OCI-LY1 (cell line): ENCODE measurements around the gene SMCO2.

Experiments
- H2AFZ ChIP-seq: fragments of 200-600 bp; sonication (generic), shearing (Covaris generic); 2 replicates; pipeline ENCODE4 v1.6.0; 2014; ENCODE audit warnings: antibody characterized with exemption, mild to moderate bottlenecking, low read length
- H3F3A ChIP-seq: fragments of 200-600 bp; sonication (generic), shearing (Covaris generic); 2 replicates; pipeline ENCODE4 v1.6.0; 2014; ENCODE audit warnings: mild to moderate bottlenecking, antibody characterized with exemption, low read length, moderate library complexity; ENCODE audit not compliant: insufficient read depth
- H3K27ac ChIP-seq: fragments of 200-600 bp; sonication (generic); 2 replicates; pipeline ENCODE4 v1.5.1; 2014; ENCODE audit warnings: low read length, mixed run types, mild to moderate bottlenecking, low read depth; ENCODE audit not compliant: poor library complexity, severe bottlenecking
- H3K27me3 ChIP-seq: fragments of 200-600 bp; sonication (generic); 2 replicates; pipeline ENCODE4 v1.6.0; 2014; ENCODE audit warnings: antibody characterized with exemption, mild to moderate bottlenecking, low read length, moderate library complexity; ENCODE audit not compliant: insufficient read depth
- H3K36me3 ChIP-seq: fragments of 200-600 bp; sonication (generic); 2 replicates; pipeline ENCODE4 v1.6.1; 2014; ENCODE audit warnings: mild to moderate bottlenecking, antibody characterized with exemption, low read length, moderate library complexity, mixed read lengths; ENCODE audit not compliant: insufficient read depth
- H3K4me1 ChIP-seq: fragments of 200-600 bp; sonication (generic); 2 replicates; pipeline ENCODE4 v1.5.1; 2014; ENCODE audit warnings: mild to moderate bottlenecking, low read length, moderate library complexity; ENCODE audit not compliant: insufficient read depth, severe bottlenecking
- H3K4me2 ChIP-seq: fragments of 200-600 bp; sonication (generic), shearing (Covaris generic); 2 replicates; pipeline ENCODE4 v1.6.1; 2014; ENCODE audit warnings: low read length
- H3K4me3 ChIP-seq: fragments of 200-600 bp; sonication (generic); 2 replicates; pipeline ENCODE4 v1.5.1; 2014; ENCODE audit warnings: low read length, low read depth, mild to moderate bottlenecking, mixed read lengths; ENCODE audit not compliant: poor library complexity, severe bottlenecking
- H3K79me2 ChIP-seq: fragments of 200-600 bp; shearing (Covaris generic); 2 replicates; pipeline ENCODE4 v1.6.1; 2016; ENCODE audit warnings: mixed run types, low read length, mixed read lengths; ENCODE audit not compliant: insufficient read depth
- H3K9ac ChIP-seq: fragments of 200-600 bp; sonication (generic), shearing (Covaris generic); 2 replicates; pipeline ENCODE4 v1.6.1; 2014; ENCODE audit warnings: mild to moderate bottlenecking, low read length, mixed read lengths
- H3K9me2 ChIP-seq: fragments of 200-600 bp; sonication (generic), shearing (Covaris generic); 2 replicates; pipeline ENCODE4 v1.6.1; 2014; ENCODE audit warnings: low read depth, mild to moderate bottlenecking, low read length, mixed read lengths
- H3K9me3 ChIP-seq: fragments of 200-600 bp; shearing (Covaris generic); 2 replicates; pipeline ENCODE4 v1.6.1; 2014; ENCODE audit warnings: low read length, mixed read lengths
- H4K20me1 ChIP-seq: fragments of 200-600 bp; sonication (generic), shearing (Covaris generic); 2 replicates; pipeline ENCODE4 v1.6.0; 2016; ENCODE audit warnings: mild to moderate bottlenecking, low read length; ENCODE audit not compliant: insufficient read depth
- CTCF ChIP-seq: fragments of 200-600 bp; sonication (generic), shearing (Covaris generic); IDR thresholded peaks from 2 replicates; pipeline ENCODE4 v1.5.1; 2017; ENCODE audit warnings: mild to moderate bottlenecking, antibody characterized with exemption, low read length, moderate library complexity, mixed read lengths
- EZH2 ChIP-seq: fragments of 200-600 bp; sonication (generic), shearing (Covaris generic); IDR thresholded peaks from 2 replicates; pipeline ENCODE4 v1.8.0; 2017; ENCODE audit warnings: borderline replicate concordance, mixed run types, mild to moderate bottlenecking, antibody characterized with exemption, low read length, moderate library complexity, mixed read lengths

SMCO2 gene

GRCh38 chr12:27505761-27506160 is 59.2 kb downstream of the SMCO2 start:
- no peak overlapping the region for H3K4me3 ChIP-seq
- H3F3A ChIP-seq = no peaks in the 10 kb centered on the region
- H3K4me2 ChIP-seq = no peak overlapping the region
- H3K9ac ChIP-seq = no peak overlapping the region
- H3K36me3 ChIP-seq = no peaks in the 10 kb centered on the region
- H3K27me3 ChIP-seq = no peaks in the 10 kb centered on the region
- H3K79me2 ChIP-seq = no peaks in the 10 kb centered on the region
- no peak overlapping the region for H3K27ac ChIP-seq
- no peak overlapping the region for H2AFZ ChIP-seq
- no peak for TF ChIP-seq EZH2
- no peak for TF ChIP-seq CTCF
- no peaks in the 10 kb centered on the region for H3K9me2 ChIP-seq
- H3K4me1 ChIP-seq = no peaks in the 10 kb centered on the region
- no peaks in the 10 kb centered on the region for H4K20me1 ChIP-seq
- no peaks in the 10 kb centered on the region for H3K9me3 ChIP-seq

GRCh38 chr12:27506645-27507189 is 60.2 kb downstream of the SMCO2 start:
- Histone ChIP-seq H2AFZ (no peak overlapping the region), H3K9ac (no peak overlapping the region), H3K9me3 (no peaks in the 10 kb centered on the region), H3K79me2 (no peaks in the 10 kb centered on the region), H3K4me3 (no peak overlapping the region), H3K36me3 (no peaks in the 10 kb centered on the region), H3F3A (no peaks in the 10 kb centered on the region), H4K20me1 (no peaks in the 10 kb centered on the region), H3K4me1 (no peaks in the 10 kb centered on the region), H3K27me3 (no peaks in the 10 kb centered on the region), H3K4me2 (no peak overlapping the region), H3K9me2 (no peaks in the 10 kb centered on the region), H3K27ac (no peak overlapping the region)
- TF ChIP-seq CTCF = no peak

- H3K27me3 ChIP-seq = no peaks in the 10 kb centered on the region
- no peak overlapping the region for H3K4me3 ChIP-seq
- H3K4me1 ChIP-seq = no peaks in the 10 kb centered on the region
- no peak overlapping the region for H3K4me2 ChIP-seq
- H2AFZ ChIP-seq = no peak overlapping the region
- H3K9me2 ChIP-seq = no peaks in the 10 kb centered on the region
- H3F3A ChIP-seq = no peaks in the 10 kb centered on the region
- H4K20me1 ChIP-seq = no peaks in the 10 kb centered on the region
- H3K36me3 ChIP-seq = no peaks in the 10 kb centered on the region
- H3K27ac ChIP-seq = no peak overlapping the region
- H3K9me3 ChIP-seq = no peaks in the 10 kb centered on the region
- TF ChIP-seq EZH2 (no peak), CTCF (no peak)
- no peaks in the 10 kb centered on the region for H3K79me2 ChIP-seq
- no peak overlapping the region for H3K9ac ChIP-seq
Observed at GRCh38 chr12:27508736-27509431, 62.3 kb downstream of the SMCO2 start.
